ENCODE measurements around the gene ATRNL1.

DNA sequence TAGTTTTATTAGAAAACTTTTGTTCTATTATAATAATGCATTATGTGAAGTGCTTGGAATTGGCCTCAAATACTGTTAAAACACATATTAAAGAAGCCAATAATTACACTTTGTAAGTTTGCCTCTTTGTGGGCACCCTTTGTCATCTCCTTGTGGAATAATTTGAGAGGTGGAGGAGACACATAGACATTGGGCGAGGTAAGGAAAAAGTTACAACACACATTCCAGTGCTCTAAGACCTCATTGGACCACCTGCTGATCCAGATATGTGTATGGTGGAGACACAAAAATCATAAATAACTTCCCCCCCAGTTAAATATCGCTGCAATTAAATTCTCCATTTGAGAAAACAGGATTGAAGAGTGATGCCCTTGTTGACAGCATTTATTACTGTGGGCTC, 668.0 kb downstream of the ATRNL1 start:
- TF ChIP-seq, protein P1, sequence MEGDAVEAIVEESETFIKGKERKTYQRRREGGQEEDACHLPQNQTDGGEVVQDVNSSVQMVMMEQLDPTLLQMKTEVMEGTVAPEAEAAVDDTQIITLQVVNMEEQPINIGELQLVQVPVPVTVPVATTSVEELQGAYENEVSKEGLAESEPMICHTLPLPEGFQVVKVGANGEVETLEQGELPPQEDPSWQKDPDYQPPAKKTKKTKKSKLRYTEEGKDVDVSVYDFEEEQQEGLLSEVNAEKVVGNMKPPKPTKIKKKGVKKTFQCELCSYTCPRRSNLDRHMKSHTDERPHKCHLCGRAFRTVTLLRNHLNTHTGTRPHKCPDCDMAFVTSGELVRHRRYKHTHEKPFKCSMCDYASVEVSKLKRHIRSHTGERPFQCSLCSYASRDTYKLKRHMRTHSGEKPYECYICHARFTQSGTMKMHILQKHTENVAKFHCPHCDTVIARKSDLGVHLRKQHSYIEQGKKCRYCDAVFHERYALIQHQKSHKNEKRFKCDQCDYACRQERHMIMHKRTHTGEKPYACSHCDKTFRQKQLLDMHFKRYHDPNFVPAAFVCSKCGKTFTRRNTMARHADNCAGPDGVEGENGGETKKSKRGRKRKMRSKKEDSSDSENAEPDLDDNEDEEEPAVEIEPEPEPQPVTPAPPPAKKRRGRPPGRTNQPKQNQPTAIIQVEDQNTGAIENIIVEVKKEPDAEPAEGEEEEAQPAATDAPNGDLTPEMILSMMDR (IDR thresholded peaks at IDR 0.05) = no peak
- TF ChIP-seq POLR2AphosphoS5 (IDR thresholded peaks at IDR 0.05) = no peak

Data from suprapubic skin (tissue), 3 donors.